ENCODE results near the gene NRG2. TPM values are rescaled to one million over a fixed set of nuclear protein-coding genes. Genes with fewer than 3 reads are reported as not detected.

The NRG2 gene
- total and polyA plus RNA-seq, 2 of the 8 experiments (the other 6 are each of a cell fraction or from before 2014, with no cell fraction given), result 0.27 to 0.54 TPM

DNA sequence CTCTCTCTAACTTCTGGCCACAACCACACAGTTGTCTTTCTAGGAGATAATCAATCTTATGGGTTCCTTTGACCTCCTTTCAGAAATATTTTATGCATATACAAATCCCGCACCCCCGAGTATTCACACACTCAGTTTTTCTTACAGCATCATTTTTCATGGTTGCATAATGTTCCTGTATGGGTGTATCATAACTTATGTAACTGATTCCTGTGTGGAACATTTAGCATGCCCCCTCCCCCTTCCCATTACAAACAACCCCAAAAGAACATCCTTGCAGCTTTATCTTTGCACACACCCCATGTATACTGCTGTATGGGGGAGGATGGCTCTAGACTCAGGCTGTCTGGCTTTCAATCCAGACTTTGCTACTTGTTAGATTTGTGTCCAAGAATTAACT is 153.7 kb downstream of the NRG2 start:
- no peaks in the 10 kb centered on the region for H3K4me1 ChIP-seq (replicated peaks in 1 of 4; ENCODE audit: control insufficient read depth in 3 of 4, insufficient read depth in 4 of 4, low read length in 3 of 4)
- H3K56ac ChIP-seq (replicated peaks; ENCODE audit: insufficient read length, low read depth, low read length), result no peak overlapping the region
- H3K4me3 ChIP-seq (ENCODE audit: extremely low read depth in 1 of 4, insufficient read depth in 2 of 4, low read depth in 3 of 4, low read length in 4 of 4), result no peak overlapping the region
- WGBS, 2 experiments (ENCODE audit: extremely low coverage in 1 of 2, insufficient coverage in 1 of 2, insufficient read length in 1 of 2, insufficient replicate concordance in 2 of 2, low coverage in 1 of 2, low lambda C conversion rate in 2 of 2, missing lambda C conversion rate in 1 of 2), result 90% methylated on average over 2 of the region's 2 CpGs; no CpG with 5 or more reads in 1 of the 2 experiments
- no peak overlapping the region for H4K5ac ChIP-seq (ENCODE audit: insufficient read length, low read depth, low read length)
- H3K18ac ChIP-seq (ENCODE audit: extremely low read depth, low read length), result no peak overlapping the region
- no peak overlapping the region for H3K23ac ChIP-seq (ENCODE audit: insufficient read length)
- no peak overlapping the region for H2AFZ ChIP-seq (ENCODE audit: low read length)
- H3K9ac ChIP-seq (replicated peaks in 1 of 4; ENCODE audit: extremely low read depth in 1 of 4, low read depth in 3 of 4, low read length in 3 of 4), result no peak overlapping the region
- FAIRE-seq, result no peak
- no peak overlapping the region for H2BK120ac ChIP-seq (replicated peaks; ENCODE audit: low read depth, low read length)
- no peaks in the 10 kb centered on the region for H3K23me2 ChIP-seq (ENCODE audit: low read depth, low read length)
- peaks cover 2% of the 10 kb centered on the region; the same call in 1 of the 2 replicates for H3K79me1 ChIP-seq (ENCODE audit: low read depth, low read length)
- H3K4ac ChIP-seq (replicated peaks; ENCODE audit: insufficient read length, low read depth, low read length), result no peak overlapping the region
- H3K9me3 ChIP-seq (ENCODE audit: insufficient read depth in 2 of 2, low read depth in 1 of 2, low read length in 1 of 2), result no peaks in the 10 kb centered on the region
- ChIA-PET CTCF (ENCODE audit: partially characterized antibody) (interaction anchor here (0.9 to 7.3 kb wide), 5 partner anchors 13 to 79 kb away, joined by 3 to 67 read pairs (median 11); no protein-coding TSS in a partner anchor), POLR2A (ENCODE audit: partially characterized antibody) (no interaction called here)
- H4K8ac ChIP-seq (ENCODE audit: extremely low read depth, insufficient read depth, low read length), result no peak overlapping the region
- no peak overlapping the region for H2AK5ac ChIP-seq (ENCODE audit: low read depth, low read length)
- peaks cover 0 to 2% (median under 1%) of the 10 kb centered on the region in 4 experiments; a peak in 4 of 7 replicates for H3K27me3 ChIP-seq (replicated peaks in 1 of 4; ENCODE audit: control insufficient read depth in 3 of 4, extremely low read depth in 1 of 4, insufficient read depth in 3 of 4, low read length in 3 of 4)
- no peak overlapping the region for H2BK20ac ChIP-seq (ENCODE audit: low read length)
- no peak overlapping the region for H2BK12ac ChIP-seq (ENCODE audit: low read depth, low read length)
- no peak overlapping the region for H3K4me2 ChIP-seq (ENCODE audit: insufficient read depth in 1 of 2, low read depth in 2 of 2, low read length in 2 of 2)
- no peak overlapping the region for H4K91ac ChIP-seq (replicated peaks; ENCODE audit: insufficient read length, low read length)
- no peak overlapping the region for H3K14ac ChIP-seq (ENCODE audit: insufficient read length)
- H3K27ac ChIP-seq (ENCODE audit: low read depth, low read length), result no peak overlapping the region
- no peaks in the 10 kb centered on the region for H3K36me3 ChIP-seq (ENCODE audit: control insufficient read depth in 2 of 4, insufficient read depth in 4 of 4, low read length in 3 of 4)
- no peaks in the 10 kb centered on the region for H3K79me2 ChIP-seq (ENCODE audit: control insufficient read depth in 1 of 2, insufficient read depth in 2 of 2, low read length in 2 of 2)
- H4K20me1 ChIP-seq (replicated peaks in 1 of 2; ENCODE audit: control insufficient read depth in 1 of 2, insufficient read depth in 2 of 2, low read length in 2 of 2), result no peaks in the 10 kb centered on the region
- H2BK5ac ChIP-seq (ENCODE audit: low read depth, low read length), result no peak overlapping the region
- no peak for DNase-seq (ENCODE audit: low read depth in 1 of 2, low spot score in 2 of 2)
- H2BK15ac ChIP-seq (ENCODE audit: low read length), result no peak overlapping the region
- TF ChIP-seq RAD21 (IDR thresholded peaks at IDR 0.05 in 1 of 2, conservative IDR thresholded peaks at IDR 0.05 in 1 of 2; ENCODE audit: low read depth in 2 of 2, low read length in 2 of 2) (no peak), FOSL1 (IDR thresholded peaks at IDR 0.05; ENCODE audit: insufficient read depth, low read depth, low read length) (no peak), ASH2L (IDR thresholded peaks at IDR 0.05; ENCODE audit: low read length) (no peak), SP1 (IDR thresholded peaks at IDR 0.05; ENCODE audit: low read depth, low read length) (no peak), EP300 (IDR thresholded peaks at IDR 0.05; ENCODE audit: borderline replicate concordance in 1 of 2, low read depth in 2 of 2, low read length in 2 of 2) (no peak)

Data from H1 (cell line).